ENCODE measurements around the gene LARGE1. TPM values are rescaled to one million over a fixed set of nuclear protein-coding genes. Genes with fewer than 3 reads are reported as not detected.

The LARGE1 gene
- total and polyA plus RNA-seq, 7 donors: 14.9 to 91.6 (median 46.1) TPM

DNA sequence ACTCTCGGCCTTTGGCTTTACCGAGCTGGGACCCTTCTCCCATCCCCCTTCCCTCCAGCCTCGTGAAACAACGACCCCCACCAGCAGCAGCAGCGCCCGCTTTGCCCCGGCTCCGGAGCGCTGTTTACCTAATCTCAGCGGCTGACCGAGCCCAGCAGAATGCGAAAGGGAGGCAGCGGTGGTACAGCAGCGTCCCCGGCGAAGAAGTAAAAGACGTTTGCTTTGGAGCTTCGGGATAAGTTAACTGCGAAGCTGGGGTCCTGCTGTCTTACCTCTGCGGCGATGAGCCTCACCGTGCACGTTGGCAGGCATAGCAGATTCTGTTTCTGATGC lies 2.0 kb upstream of the LARGE1 start:
- no peaks in the 10 kb centered on the region for H3K9me3 ChIP-seq
- ATAC-seq (peak in 1 of 4 donors; percentile 25), DNase-seq (peak; percentile 19 to 60)
- peak overlapping the region; percentile 54 for H3K27ac ChIP-seq
- no peaks in the 10 kb centered on the region for H3K27me3 ChIP-seq (ENCODE audit: insufficient read depth in 3 of 3, low read length in 2 of 3)
- no peaks in the 10 kb centered on the region for H3K36me3 ChIP-seq (ENCODE audit: insufficient read depth in 1 of 2, low read depth in 1 of 2)
- WGBS, 3 donors: 0% methylated on average over 23 of the region's 23 CpGs
- intact Hi-C loops (cut with DNase I): loop anchor here (2.0 to 10.0 kb wide), 4 partner anchors 165 to 620 kb away; no protein-coding TSS in a partner anchor
- peak overlapping the region; percentile 69 for H3K4me3 ChIP-seq
- TF ChIP-seq CTCF (IDR thresholded peaks at IDR 0.05): no peak
- peaks cover 33% of the 10 kb centered on the region for H3K4me1 ChIP-seq

DNA sequence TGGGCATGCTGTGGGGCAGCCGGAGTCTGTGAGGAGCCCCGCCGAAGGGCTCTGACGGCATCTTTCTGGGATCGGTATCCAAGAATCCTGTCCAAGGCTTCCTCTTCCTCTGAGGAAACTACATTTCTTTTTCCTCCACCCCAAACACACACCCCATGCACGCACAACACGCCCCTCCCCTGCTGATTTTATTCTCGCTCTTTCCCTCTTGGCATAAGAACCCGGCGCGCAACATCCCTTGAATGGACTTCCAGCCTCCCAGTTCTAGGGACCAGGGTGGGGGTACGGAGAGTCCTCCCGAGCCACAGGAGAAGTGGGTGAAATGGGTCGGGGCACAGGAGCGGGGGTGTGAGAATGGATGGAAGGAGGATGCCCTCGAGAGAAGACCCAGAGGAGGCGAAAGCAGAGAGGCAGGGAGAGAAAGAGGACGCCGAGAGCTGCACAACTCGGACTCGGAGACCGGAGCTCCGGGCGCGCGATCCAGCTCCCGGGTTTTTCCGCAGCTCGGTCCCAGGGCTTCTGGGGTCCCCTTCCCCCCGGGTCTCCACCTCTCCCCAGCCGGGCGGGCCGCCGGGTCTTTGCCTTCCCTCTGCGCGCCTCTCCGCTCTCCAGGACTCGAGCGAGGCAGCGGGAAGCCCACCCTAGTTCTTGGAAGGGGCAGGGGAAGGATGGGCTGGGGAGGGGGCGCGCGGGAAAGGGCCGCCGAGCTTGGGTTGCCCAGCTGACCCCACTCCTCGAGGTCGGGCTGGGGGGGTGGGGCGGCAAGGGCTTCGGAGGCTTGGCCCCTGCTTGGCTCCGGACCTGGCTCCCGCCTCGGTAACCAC lies 1.5 kb upstream of the LARGE1 start:
- WGBS, 3 donors: 0 to 1% (median 1%) methylated on average over 34 to 52 of the region's 52 CpGs
- H3K4me3 ChIP-seq: peak overlapping the region; percentile 69
- intact Hi-C loops (cut with DNase I): loop anchor here (2.0 to 10.0 kb wide), 4 partner anchors 164 to 619 kb away; no protein-coding TSS in a partner anchor
- H3K9me3 ChIP-seq: no peaks in the 10 kb centered on the region
- DNase-seq (peak; percentile 63 to 75), ATAC-seq (peak; percentile 18 to 55 (median 25))
- no peak for TF ChIP-seq CTCF (IDR thresholded peaks at IDR 0.05)
- H3K4me1 ChIP-seq: peaks cover 37% of the 10 kb centered on the region
- H3K36me3 ChIP-seq (ENCODE audit: insufficient read depth in 1 of 2, low read depth in 1 of 2): no peaks in the 10 kb centered on the region
- no peaks in the 10 kb centered on the region for H3K27me3 ChIP-seq (ENCODE audit: insufficient read depth in 3 of 3, low read length in 2 of 3)
- peak overlapping the region; percentile 54 for H3K27ac ChIP-seq

GRCh38 chr22:33920927-33921524 lies 750 bp upstream of the LARGE1 start:
- intact Hi-C loops (cut with DNase I): loop anchor here (5.0 to 10.0 kb wide), 3 partner anchors 164 to 619 kb away; no protein-coding TSS in a partner anchor
- DNase-seq (peak; percentile 99 to 100), ATAC-seq (peak; percentile 90 to 94 (median 91))
- WGBS, 3 donors: 0 to 1% (median 1%) methylated on average over 41 to 69 of the region's 69 CpGs
- H3K4me1 ChIP-seq: peaks cover 37% of the 10 kb centered on the region
- peak overlapping the region; percentile 69 for H3K4me3 ChIP-seq
- no peaks in the 10 kb centered on the region for H3K27me3 ChIP-seq (ENCODE audit: insufficient read depth in 3 of 3, low read length in 2 of 3)
- H3K9me3 ChIP-seq: no peaks in the 10 kb centered on the region
- H3K27ac ChIP-seq: peak overlapping the region; percentile 42
- no peaks in the 10 kb centered on the region for H3K36me3 ChIP-seq (ENCODE audit: insufficient read depth in 1 of 2, low read depth in 1 of 2)
- no peak for TF ChIP-seq CTCF (IDR thresholded peaks at IDR 0.05)

DNA sequence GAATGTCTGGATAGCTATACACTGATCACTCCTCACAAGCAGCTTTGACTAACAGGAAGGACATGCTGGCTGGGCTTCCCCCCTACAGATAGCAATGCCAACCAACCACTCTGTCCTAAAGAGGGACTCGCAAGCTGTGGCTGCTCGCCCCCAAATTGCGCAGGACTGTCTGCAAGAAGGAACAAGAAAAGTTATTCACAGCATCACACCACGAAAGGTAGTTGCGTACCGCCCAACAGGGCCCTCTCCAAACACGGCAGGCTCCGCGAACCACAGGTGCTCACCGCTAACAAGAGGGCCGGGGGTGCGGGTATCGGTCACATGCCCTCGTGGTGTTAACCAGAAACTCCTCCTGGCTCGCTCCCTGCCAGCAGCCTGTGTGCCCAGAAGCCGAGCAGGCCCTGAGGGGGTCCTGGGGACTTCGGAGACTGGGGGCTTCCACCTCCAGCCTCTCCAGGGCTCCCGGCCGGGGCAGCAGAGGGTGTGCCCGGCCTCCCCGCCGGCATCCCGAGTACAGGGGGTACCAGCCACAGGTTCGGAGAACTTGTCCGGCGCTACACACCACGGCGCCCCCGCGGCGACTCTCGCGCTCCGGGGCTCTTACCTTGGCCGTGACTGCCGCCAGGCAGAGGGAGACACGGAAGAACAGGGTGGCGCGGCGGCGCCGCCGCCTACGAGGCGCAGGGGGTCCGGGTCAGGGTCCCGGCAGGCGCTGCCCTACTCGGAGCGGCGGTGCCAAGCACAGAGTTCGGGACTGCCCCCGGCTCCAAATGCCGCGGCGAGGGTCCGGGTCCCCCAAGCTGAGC lies 682 bp downstream of the LARGE1 start:
- peak; percentile 4 to 21 (median 17) for ATAC-seq
- no peak for TF ChIP-seq CTCF (IDR thresholded peaks at IDR 0.05)
- Histone ChIP-seq H3K4me3 (peak overlapping the region; percentile 98), H3K4me1 (peaks cover 37% of the 10 kb centered on the region), H3K27ac (peak overlapping the region; percentile 89), H3K9me3 (no peaks in the 10 kb centered on the region), H3K27me3 (ENCODE audit: insufficient read depth in 3 of 3, low read length in 2 of 3) (no peaks in the 10 kb centered on the region), H3K36me3 (ENCODE audit: insufficient read depth in 1 of 2, low read depth in 1 of 2) (no peaks in the 10 kb centered on the region)
- 0 to 2% (median 1%) methylated on average over 47 to 57 of the region's 57 CpGs for WGBS, 3 donors
- intact Hi-C loops (cut with DNase I): loop anchor here (5.0 to 10.0 kb wide), 3 partner anchors 162 to 617 kb away; no protein-coding TSS in a partner anchor
- DNase-seq: peak; percentile 40 to 69
